ENCODE measurements around the gene AK4.

- TF ChIP-seq EZH2 (IDR thresholded peaks at IDR 0.05; ENCODE audit: low read length) (no peak), CTCF (optimal IDR thresholded peaks at IDR 0.05 in 1 of 3, IDR thresholded peaks at IDR 0.05 in 1 of 3, conservative IDR thresholded peaks at IDR 0.05 in 1 of 3; ENCODE audit: extremely low read depth in 1 of 3, insufficient read depth in 2 of 3, low read length in 3 of 3) (no peak)
Measured at GRCh38 chr1:65163201-65163805, 15.3 kb downstream of the AK4 start.

All from keratinocyte (primary cell).